GM12892 (cell line): ENCODE results near the gene RASSF5.

Source experiments
- DNase-seq: peaks from one replicate; pipeline ENCODE4 v3.0.0; 2011; ENCODE audit not compliant: insufficient read length
- FAIRE-seq: peaks from 2 replicates; lab custom pipeline; 2011; peaks lifted over from hg19 to GRCh38; lab: Jason Lieb, UNC
- POLR2A ChIP-seq: IDR thresholded peaks from 2 replicates; pipeline ENCODE4 v1.6.1; 2011; ENCODE audit warnings: low read depth, low read length, control low read depth
- POLR2AphosphoS5 ChIP-seq: IDR thresholded peaks from 2 replicates; pipeline ENCODE4 v1.6.1; 2011; ENCODE audit warnings: low read depth, low read length, control low read depth
- TAF1 ChIP-seq: IDR thresholded peaks from 2 replicates; pipeline ENCODE4 v1.6.1; 2011; ENCODE audit warnings: low read depth, mild to moderate bottlenecking, control low read depth, low read length, borderline replicate concordance

Gene RASSF5

GRCh38 chr1:206502403-206502802 is 4.9 kb upstream of the RASSF5 start:
- no peak for DNase-seq
- TF ChIP-seq POLR2AphosphoS5 (no peak), POLR2A (no peak), TAF1 (no peak)
- no peak for FAIRE-seq

DNA sequence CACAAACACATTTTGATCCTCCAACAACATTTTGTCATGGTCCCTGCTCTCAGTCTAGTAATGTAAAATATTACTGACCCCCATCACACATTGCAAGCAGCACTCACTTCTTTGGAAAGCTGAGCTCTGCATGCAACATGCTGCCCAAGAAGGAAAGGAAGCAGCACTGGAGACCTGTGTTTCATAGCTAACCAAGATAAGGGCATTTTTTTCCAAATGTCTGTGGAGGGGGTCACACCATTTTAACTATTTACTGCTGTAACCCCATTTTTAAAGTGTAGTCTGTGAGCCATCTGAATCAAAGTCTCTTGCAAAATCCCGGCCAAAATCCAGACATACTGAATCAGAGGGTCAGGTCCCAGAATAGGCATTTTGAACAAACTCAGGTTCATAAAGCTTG is 4.5 kb upstream of the RASSF5 start:
- no peak for TF ChIP-seq TAF1
- TF ChIP-seq POLR2AphosphoS5 = no peak
- no peak for TF ChIP-seq POLR2A
- no peak for DNase-seq
- FAIRE-seq = no peak

DNA sequence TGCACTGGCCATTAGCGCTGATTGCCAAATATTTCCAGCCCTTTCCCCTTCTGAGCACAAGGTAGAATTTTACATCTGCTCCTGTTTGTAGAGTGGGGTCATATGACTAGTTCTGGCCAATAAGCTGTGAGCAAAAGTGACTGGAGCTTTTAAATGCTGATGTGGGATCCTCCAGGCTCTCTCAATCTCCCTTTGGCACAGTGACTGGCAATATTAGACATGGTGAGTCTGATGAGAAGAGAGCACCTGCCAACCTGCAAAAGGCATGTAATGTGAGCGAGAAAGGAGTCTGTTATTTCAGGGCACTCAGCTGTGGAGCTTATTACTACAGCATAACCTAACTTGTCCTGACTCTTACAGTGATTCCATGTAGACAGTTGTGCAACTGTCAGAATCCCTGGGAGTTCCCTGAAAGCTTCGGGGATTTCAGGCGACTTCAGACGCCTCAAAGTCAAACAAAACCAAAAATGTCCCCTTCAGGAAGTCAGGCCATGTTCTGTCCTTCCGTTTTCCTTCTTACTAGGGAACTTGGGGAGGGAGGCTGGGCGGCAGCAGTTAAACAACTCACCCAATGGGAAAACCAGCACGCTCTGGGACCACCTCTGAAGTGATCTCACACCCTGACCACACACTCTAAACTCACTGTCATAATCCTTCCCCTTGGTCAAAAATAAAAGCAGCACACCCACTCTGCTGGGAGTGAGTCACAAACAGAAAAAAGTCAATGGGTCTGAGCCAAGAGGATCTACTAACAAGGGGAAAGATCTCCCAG is 3.6 kb upstream of the RASSF5 start:
- DNase-seq (no peak), FAIRE-seq (no peak)
- TF ChIP-seq TAF1 = no peak
- no peak for TF ChIP-seq POLR2A
- no peak for TF ChIP-seq POLR2AphosphoS5

DNA sequence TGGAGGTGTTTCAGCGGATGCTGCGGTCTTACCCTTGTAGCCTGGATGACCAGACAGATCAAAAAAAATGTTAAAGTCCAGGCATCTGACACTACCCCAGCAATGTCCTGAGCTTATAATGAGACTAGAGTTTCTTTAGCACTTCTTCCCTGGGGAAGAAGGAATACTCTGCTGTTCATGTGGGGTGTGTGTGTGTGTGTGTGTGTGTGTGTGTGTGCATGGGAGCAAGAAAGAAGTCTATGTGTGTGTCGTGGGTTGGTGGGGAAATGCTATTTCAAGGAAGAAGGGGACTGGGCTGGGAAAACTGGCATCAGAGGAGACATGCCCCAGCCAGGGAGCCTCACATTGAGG is 3.0 kb upstream of the RASSF5 start:
- TF ChIP-seq POLR2A = no peak
- no peak for TF ChIP-seq TAF1
- TF ChIP-seq POLR2AphosphoS5 = no peak
- no peak for DNase-seq
- no peak for FAIRE-seq

DNA sequence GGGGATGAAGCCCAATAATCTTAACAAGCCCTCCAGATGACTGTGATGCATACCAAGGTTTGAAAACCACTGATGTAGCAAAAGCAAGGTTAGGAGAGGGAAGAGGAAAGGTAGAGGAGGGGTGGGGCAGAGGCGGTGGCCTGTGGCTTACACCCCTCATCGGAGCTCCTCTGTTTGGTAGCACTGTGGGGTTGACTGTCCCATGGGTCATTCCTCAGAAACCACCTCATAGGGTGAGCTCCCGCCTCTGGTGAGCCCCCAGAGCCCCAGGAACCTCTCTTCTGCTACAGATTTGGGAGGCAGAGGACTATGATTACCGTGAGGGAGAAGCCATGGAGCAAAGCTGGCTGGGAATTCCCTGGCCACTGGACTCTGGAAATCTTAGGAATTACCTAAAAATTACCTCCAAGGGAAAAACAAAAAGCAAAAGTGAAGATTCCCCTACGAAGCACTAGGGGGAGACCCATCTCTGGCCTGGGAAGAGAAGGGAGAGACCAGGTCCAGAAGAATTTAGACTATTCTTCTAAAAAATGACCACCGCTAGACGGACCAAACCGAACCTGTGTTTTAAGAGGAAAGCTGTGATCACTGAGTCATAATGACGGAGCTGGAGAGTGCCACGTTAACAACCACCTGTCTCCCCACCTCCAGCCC is 1.5 kb upstream of the RASSF5 start:
- no peak for FAIRE-seq
- DNase-seq = no peak

GRCh38 chr1:206506405-206507283 is 687 bp upstream of the RASSF5 start:
- TF ChIP-seq POLR2A (no peak), POLR2AphosphoS5 (no peak), TAF1 (no peak)
- DNase-seq (peak; percentile 49), FAIRE-seq (no peak)

More for the DNA sequence above, 1.5 kb upstream of the RASSF5 start:
- TF ChIP-seq TAF1 (no peak), POLR2AphosphoS5 (no peak), POLR2A (no peak)

GRCh38 chr1:206508130-206508889 is 979 bp downstream of the RASSF5 start:
- DNase-seq = no peak
- no peak for FAIRE-seq
- TF ChIP-seq POLR2AphosphoS5 (no peak), POLR2A (no peak), TAF1 (no peak)

- DNase-seq = no peak
- FAIRE-seq = no peak
- TF ChIP-seq TAF1 = no peak
- no peak for TF ChIP-seq POLR2AphosphoS5
- TF ChIP-seq POLR2A = no peak
These were observed 1.6 kb downstream of the RASSF5 start for GRCh38 chr1:206508956-206509355.

DNA sequence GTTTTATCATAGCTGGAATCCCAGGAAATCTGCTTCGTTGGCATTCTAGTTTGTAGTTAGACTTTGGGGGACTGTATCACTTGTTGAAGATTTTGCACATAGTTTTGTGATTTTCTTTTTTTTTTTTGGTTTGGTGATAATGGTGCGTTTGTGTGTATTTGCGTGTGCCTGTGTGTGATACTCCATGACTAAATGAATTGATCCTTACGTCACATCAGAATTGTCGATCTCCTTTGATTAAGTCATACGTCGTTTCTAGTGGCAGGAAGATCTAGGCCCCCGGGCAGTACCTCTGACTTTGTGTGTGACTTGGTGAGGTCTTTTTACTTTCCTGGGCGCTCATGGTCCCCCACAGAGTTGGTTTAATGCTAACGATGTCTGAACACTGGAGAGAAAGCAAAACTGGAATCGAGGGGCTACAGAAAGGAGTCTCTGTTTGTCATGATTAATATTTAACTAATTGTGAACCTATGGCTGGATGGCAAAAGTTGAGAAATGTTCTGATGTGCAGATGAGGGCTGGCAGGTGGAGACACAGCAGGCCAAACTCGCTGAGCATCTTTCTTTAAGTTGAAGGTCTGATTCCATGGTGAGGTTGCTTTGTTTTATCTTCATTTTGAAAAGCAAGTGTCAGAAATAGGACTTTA is 2.4 kb downstream of the RASSF5 start:
- no peak for FAIRE-seq
- DNase-seq = no peak
- TF ChIP-seq POLR2A (no peak), POLR2AphosphoS5 (no peak), TAF1 (no peak)

DNA sequence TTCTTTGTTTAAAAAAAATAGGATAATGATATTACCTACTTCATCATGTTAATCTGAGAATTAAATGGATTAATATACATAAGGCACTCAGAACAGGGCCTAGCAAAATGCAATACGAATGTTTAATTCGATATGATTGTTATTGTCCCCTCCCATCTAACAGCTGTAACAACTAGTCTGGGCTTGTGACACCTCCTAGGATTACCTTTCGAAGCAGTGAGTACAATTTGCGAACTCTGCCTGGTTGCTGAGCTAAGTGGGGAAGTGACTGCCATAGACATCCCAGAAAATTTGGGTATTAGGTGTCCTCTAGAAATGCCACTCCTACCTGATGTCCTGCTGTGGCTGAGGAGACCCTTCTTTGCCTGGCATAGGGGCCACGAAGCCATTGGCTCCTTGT is 3.0 kb downstream of the RASSF5 start:
- FAIRE-seq = no peak
- TF ChIP-seq TAF1 (no peak), POLR2A (no peak), POLR2AphosphoS5 (no peak)

More for the DNA sequence above, 3.0 kb downstream of the RASSF5 start:
- no peak for DNase-seq
